Keratinocyte (primary cell): ENCODE results near the gene TRIP4. TPM values are rescaled to one million over a fixed set of nuclear protein-coding genes. Genes with fewer than 3 reads are reported as not detected.

Source experiments
- DNase-seq: peaks from one replicate; pipeline ENCODE4 v3.0.0-alpha.2; 2011; ENCODE audit warnings: low read depth, missing footprints, low spot score
- FAIRE-seq: peaks from 2 replicates; lab custom pipeline; 2011; peaks lifted over from hg19 to GRCh38; lab: Jason Lieb, UNC
- H2AFZ ChIP-seq: 2 replicates; pipeline ENCODE4 v1.6.0; 2012; ENCODE audit warnings: low read length, control low read depth, inconsistent platforms; ENCODE audit not compliant: control insufficient read depth
- H3K27ac ChIP-seq: 2 replicates; pipeline ENCODE4 v1.5.1; 2011; ENCODE audit warnings: low read length; ENCODE audit not compliant: control insufficient read depth, insufficient read depth
- H3K27me3 ChIP-seq: 3 replicates; pipeline ENCODE4 v1.6.0; 2011; ENCODE audit warnings: low read length; ENCODE audit not compliant: control insufficient read depth, insufficient read depth; ENCODE audit errors: extremely low read depth
- H3K36me3 ChIP-seq, 2 experiments: 2 replicates in 1 of 2; 3 replicates in 1 of 2; pipeline ENCODE4 v1.5.1; 2011; ENCODE audit warnings: low read length in 2 of 2, mild to moderate bottlenecking in 1 of 2; ENCODE audit not compliant: control insufficient read depth in 2 of 2, insufficient read depth in 2 of 2; ENCODE audit errors: extremely low read depth in 1 of 2
- H3K4me1 ChIP-seq: 3 replicates; pipeline ENCODE4 v1.5.1; 2011; ENCODE audit warnings: low read length; ENCODE audit not compliant: control insufficient read depth, insufficient read depth; ENCODE audit errors: extremely low read depth
- H3K4me2 ChIP-seq: 3 replicates; pipeline ENCODE4 v1.6.0; 2011; ENCODE audit warnings: low read depth, low read length; ENCODE audit not compliant: control insufficient read depth, insufficient read depth; ENCODE audit errors: extremely low read depth
- H3K4me3 ChIP-seq, 3 experiments: fragments of 200-600 bp in 1 of 3; sonication (generic) in 1 of 3; 2 replicates in 2 of 3; 3 replicates in 1 of 3; pipeline ENCODE4 v1.5.1; 2011 to 2016; ENCODE audit warnings: low read length in 3 of 3, mild to moderate bottlenecking in 3 of 3, control low read depth in 2 of 3, inconsistent platforms in 1 of 3, low read depth in 1 of 3, mixed read lengths in 1 of 3, mixed run types in 1 of 3, moderate library complexity in 1 of 3; ENCODE audit not compliant: control insufficient read depth in 2 of 3, insufficient read depth in 2 of 3; ENCODE audit errors: extremely low read depth in 1 of 3
- H3K79me2 ChIP-seq: 2 replicates; pipeline ENCODE4 v1.6.0; 2012; ENCODE audit warnings: low read length; ENCODE audit not compliant: control insufficient read depth, insufficient read depth
- H3K9ac ChIP-seq: 3 replicates; pipeline ENCODE4 v1.6.0; 2011; ENCODE audit warnings: low read length; ENCODE audit not compliant: control insufficient read depth, insufficient read depth; ENCODE audit errors: extremely low read depth
- H3K9me1 ChIP-seq: 3 replicates; pipeline ENCODE4 v1.6.0; 2011; ENCODE audit warnings: low read length; ENCODE audit not compliant: control insufficient read depth, insufficient read depth; ENCODE audit errors: extremely low read depth
- H3K9me3 ChIP-seq: 2 replicates; pipeline ENCODE4 v1.5.1; 2012; ENCODE audit warnings: low read depth, low read length; ENCODE audit not compliant: control insufficient read depth
- H4K20me1 ChIP-seq: 3 replicates; pipeline ENCODE4 v1.6.0; 2011; ENCODE audit warnings: low read length; ENCODE audit not compliant: control insufficient read depth, insufficient read depth; ENCODE audit errors: extremely low read depth
- CTCF ChIP-seq, 3 experiments: IDR thresholded peaks in 1 of 3; conservative IDR thresholded peaks in 1 of 3; optimal IDR thresholded peaks in 1 of 3; 2 replicates in 2 of 3; 3 replicates in 1 of 3; pipeline versions ENCODE3 to v1.5.1; 2011; ENCODE audit warnings: low read length in 3 of 3, mild to moderate bottlenecking in 3 of 3, moderate library complexity in 2 of 3, control low read depth in 1 of 3, inconsistent platforms in 1 of 3; ENCODE audit not compliant: insufficient read depth in 2 of 3; ENCODE audit errors: extremely low read depth in 1 of 3
- EZH2 ChIP-seq: IDR thresholded peaks from one replicate; pipeline ENCODE4 v1.6.1; 2012; ENCODE audit warnings: inconsistent platforms, mild to moderate bottlenecking, low read length, moderate library complexity
- dilution Hi-C: fragments of 300-500 bp; cut with MboI; formaldehyde crosslinking; loops from one replicate; pipeline ENCODE4 v1.7.0; 2020; ENCODE audit warnings: low sequenced_read_pairs; ENCODE audit not compliant: extremely low pct_ligation_motif_present
- polyA plus RNA-seq, 5 experiments: library from polyadenylated mRNA; depleted of rRNA in 3 of 5; stranded (reverse) in 3 of 5; stranded (forward) in 1 of 5; unstranded in 1 of 5; fragments of >200 nt; gene quantifications; 1 replicate in 1 of 5; 2 replicates in 3 of 5; 3 replicates in 1 of 5; pipeline versions ENCODE4 v1.2.1 to v1.2.3, GENCODE V29; 2011 to 2012; ENCODE audit warnings: missing spikeins in 2 of 5, low read depth in 1 of 5, low replicate concordance in 1 of 5

The TRIP4 gene
- polyA plus RNA-seq, 1 donor (not counting 4 experiments of a cell fraction or from before 2014, with no cell fraction given) = 31.5 TPM

DNA sequence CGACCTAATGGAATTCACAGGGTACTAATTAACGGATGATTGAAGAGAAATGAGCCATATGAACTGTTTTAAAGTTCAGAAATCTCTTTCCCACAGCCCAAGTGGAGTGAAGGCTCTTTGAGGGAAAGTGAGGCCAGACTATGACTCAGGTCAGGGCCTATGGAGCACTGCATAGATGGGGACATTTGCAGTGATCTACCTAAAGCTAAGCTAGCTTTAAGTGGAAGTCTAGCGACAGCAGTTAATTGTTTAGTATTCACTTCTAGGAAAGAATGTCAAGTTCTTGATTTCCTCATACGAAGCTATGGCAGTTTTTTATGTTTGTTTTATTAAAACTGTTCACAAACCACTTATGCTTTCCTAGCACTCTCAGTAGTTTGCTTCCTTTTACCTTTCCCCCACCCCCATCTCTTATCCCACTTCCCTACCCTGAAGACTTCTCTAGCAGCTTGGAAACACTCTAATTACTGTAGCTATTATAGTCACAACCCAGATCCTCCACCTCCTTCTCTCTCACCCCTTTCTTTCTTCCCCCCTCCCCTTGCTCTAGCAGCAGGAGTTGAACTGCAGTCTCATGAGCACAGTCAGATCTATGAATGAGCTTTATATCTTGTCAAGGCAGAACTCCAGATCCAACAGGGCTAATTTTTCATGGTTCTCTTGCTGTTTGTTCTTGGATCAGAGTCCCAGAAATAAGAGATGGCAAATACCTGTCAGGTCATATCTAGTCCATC, 78.9 kb downstream of the TRIP4 start:
- H3K27ac ChIP-seq = no peak overlapping the region

DNA sequence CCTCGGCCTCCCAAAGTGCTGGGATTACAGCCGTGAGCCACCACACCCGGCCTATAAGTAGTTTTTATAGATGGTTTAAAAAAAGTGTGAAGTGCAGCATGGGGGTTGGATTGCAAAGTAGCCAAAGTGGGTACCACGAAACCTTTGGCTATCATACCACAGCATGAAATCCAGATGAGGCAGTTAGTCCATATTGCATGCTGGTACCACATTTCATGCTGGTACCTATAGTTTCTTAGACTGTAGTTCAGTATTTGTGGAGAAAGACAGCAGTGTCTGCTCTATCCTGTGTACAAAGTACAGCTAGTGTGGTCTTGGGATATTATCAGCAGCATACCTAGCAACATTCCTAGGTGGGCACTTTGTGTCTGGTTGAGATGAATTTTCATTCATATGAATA, 84.5 kb downstream of the TRIP4 start:
- peaks cover 2 to 8% of the 10 kb centered on the region in 2 experiments for H3K36me3 ChIP-seq
- H4K20me1 ChIP-seq = no peaks in the 10 kb centered on the region
- H3K4me2 ChIP-seq = no peak overlapping the region
- no peaks in the 10 kb centered on the region for H3K27me3 ChIP-seq
- no peak overlapping the region for H3K9ac ChIP-seq
- H3K4me3 ChIP-seq = no peak overlapping the region
- H3K27ac ChIP-seq = no peak overlapping the region
- FAIRE-seq = no peak
- no peaks in the 10 kb centered on the region for H3K9me3 ChIP-seq
- peaks cover 62% of the 10 kb centered on the region for H3K79me2 ChIP-seq
- H3K9me1 ChIP-seq = no peaks in the 10 kb centered on the region
- no peak overlapping the region for H2AFZ ChIP-seq
- TF ChIP-seq CTCF (optimal IDR thresholded peaks at IDR 0.05 in 1 of 3, IDR thresholded peaks at IDR 0.05 in 1 of 3, conservative IDR thresholded peaks at IDR 0.05 in 1 of 3; ENCODE audit: extremely low read depth in 1 of 3, insufficient read depth in 2 of 3, low read length in 3 of 3) = no peak
- no peak for TF ChIP-seq EZH2
- no peaks in the 10 kb centered on the region for H3K4me1 ChIP-seq
- DNase-seq = no peak
- dilution Hi-C loops = no loop called here

More for the DNA sequence above, 78.9 kb downstream of the TRIP4 start:
- H4K20me1 ChIP-seq = peaks cover 15% of the 10 kb centered on the region
- H3K4me2 ChIP-seq = no peak overlapping the region
- FAIRE-seq = no peak
- no peaks in the 10 kb centered on the region for H3K9me3 ChIP-seq
- no peak overlapping the region for H3K4me3 ChIP-seq
- H3K27me3 ChIP-seq = no peaks in the 10 kb centered on the region
- peaks cover 2% of the 10 kb centered on the region for H3K9me1 ChIP-seq
- TF ChIP-seq EZH2 (no peak), CTCF (optimal IDR thresholded peaks at IDR 0.05 in 1 of 3, IDR thresholded peaks at IDR 0.05 in 1 of 3, conservative IDR thresholded peaks at IDR 0.05 in 1 of 3; ENCODE audit: extremely low read depth in 1 of 3, insufficient read depth in 2 of 3, low read length in 3 of 3) (no peak)
- peaks cover 7% of the 10 kb centered on the region for H3K4me1 ChIP-seq
- no peak overlapping the region for H3K9ac ChIP-seq
- H3K36me3 ChIP-seq = peaks cover 2 to 8% of the 10 kb centered on the region in 2 experiments
- DNase-seq = no peak
- dilution Hi-C loops = no loop called here
- H2AFZ ChIP-seq = no peak overlapping the region
- H3K79me2 ChIP-seq = peaks cover 83% of the 10 kb centered on the region
